DMS53 treated with DMSO at 0.1 percent for 48 hours (cell line): ENCODE measurements around the gene SFI1.

ENCODE experiments used
- DNase-seq: peaks from one replicate; lab custom pipeline; 2025; ENCODE audit not compliant: unreplicated experiment; lab: John Stamatoyannopoulos, UW

SFI1 gene

DNA sequence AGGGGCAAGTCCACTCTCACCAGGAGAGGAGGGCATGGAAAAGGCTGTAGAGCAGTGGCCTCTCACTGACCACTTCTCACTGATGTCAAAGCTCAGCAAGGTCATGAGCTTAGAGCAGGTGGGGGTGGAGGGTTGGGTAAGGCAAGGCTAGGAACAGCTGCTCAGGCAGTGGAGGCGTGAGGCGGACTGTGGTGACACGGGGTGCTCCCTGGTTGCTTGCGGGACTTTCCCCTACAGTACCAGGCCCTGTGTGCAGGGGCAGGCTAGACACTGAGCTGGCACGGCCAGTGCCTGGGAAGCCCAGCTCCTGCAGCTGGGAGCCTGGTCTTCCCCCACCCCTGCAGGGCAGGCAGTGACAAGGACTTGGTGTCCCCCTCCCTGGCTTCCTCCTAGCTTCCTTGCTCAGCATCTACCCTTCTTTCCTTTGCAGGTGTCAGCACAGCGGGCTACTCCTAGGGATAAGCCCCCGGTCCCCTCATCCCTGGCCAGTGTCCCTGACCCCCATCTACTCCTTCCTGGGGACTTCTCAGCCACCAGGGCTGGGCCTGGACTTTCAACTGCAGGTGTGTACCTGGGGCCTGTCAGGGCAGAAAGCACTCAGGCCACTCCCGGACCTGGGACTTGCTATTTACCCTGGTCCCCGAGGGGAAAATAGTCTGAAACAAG is 120.1 kb downstream of the SFI1 start:
- no peak for DNase-seq

DNA sequence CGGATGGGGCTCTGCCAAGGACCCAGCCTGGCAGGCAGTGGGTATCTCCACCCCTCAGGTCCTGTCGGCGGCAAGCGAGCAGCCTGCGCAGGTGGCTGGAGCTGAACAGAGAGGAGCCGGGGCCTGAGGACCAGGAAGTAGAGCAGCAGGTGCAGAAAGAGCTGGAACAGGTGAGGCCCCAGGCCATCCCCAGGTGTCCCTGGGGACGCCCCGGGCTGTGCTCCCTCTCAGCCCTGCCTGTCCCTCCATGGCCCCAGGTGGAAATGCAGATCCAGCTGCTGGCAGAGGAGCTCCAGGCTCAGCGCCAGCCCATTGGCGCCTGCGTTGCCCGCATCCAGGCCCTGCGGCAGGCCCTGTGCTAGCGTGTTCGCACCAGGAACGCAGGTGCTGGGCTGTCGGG is 121.7 kb downstream of the SFI1 start:
- peak; percentile 56 for DNase-seq

DNA sequence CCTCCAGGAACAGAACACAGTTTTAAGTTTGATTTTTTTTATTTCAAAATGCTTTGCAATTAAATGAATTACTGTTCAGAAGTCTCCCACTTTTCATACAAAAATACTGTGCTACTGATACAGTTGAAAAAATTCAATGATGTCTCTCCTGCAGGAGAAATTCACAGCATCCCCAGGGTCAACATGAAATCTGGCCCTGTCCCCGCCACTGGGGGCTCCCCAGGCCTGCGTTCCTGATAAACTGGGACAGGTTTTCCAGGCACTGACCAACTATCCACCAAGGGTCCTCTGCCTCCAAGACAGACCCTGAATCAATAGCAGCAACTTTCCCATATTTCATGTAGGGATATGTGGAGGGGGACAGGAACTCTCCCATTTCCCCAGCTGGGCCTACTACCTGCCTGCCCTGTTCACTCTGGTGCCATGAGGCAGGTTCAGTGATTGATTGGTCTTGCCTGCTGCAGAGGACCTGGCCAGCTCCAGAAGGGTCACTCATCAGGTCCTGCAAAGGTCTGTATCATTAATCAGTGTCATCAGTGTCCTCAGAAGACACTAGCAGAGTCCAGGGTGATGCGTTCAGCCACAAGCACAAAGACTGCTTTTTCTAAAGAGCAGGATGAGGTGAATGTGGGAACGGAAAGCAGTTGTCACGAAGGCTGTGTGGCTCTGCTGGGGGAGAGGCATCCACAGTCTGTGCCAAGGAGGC is 122.3 kb downstream of the SFI1 start:
- peak; percentile 12 for DNase-seq

DNA sequence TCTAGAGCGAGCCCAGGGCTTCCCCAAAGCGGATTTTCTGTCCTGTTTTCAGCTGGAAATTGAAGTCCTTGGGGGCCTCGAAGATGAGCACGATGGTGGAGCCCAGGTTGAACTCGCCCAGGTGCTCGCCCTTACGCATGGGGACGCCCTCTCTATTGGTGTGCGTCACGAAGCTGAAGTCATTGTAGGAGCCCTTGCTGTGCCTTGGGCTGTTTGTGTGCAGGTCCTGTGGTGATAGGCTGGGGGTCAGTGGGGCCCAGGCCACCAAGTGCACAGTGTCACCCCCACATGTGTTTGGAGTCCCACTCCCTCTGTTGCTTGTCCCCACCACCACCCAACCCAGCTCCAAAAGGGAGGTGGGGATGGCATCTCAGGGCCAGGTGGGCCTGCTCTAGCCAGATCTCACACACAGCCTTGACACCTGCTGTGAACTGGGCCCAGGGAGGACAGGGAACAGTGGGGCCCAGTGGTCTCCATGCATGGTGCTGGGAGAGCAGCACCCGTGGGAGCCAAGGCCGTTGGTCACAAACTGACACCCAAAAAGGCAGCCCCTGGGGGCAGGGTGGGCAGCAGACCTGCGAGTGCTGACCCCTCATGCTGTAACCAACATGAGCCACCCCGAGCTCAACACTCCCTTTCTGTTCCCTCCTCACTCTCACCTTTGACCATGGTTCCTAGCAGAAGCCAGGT is 123.4 kb downstream of the SFI1 start:
- DNase-seq: no peak

DNA sequence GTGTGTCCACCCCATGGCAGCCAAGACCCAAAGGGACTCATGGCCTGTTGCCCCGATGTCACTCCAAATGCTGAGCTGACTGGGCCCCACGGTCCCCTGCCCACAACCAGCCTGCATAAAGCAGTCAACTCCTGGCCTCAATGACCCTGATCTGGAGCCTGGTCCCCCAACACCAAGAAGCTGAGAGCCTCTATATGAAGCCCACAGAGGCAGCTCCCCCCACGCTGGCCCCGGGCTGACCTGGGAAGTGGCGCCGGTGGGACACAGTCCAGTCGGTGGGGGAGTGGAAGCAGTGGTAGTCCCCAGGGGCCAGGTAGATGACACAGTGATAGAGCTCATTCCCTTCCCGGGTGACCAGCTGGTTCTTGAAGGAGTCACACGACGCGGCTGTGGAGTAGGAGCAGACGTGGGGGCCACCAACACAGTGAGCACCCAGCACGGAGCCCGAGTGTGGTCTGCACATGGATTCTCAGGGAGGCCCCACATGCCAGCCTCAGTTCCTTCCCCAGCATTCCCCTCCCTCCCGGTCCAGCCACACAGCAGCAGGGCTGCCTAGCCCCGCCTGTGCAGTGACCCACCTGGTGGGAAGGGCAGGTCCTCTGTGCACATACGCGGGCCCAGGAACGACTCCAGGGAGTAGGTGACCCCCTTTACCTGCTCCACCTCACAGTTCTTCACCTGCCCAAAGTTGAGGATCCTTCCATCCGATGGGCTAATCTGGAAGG is 124.6 kb downstream of the SFI1 start:
- no peak for DNase-seq

DNA sequence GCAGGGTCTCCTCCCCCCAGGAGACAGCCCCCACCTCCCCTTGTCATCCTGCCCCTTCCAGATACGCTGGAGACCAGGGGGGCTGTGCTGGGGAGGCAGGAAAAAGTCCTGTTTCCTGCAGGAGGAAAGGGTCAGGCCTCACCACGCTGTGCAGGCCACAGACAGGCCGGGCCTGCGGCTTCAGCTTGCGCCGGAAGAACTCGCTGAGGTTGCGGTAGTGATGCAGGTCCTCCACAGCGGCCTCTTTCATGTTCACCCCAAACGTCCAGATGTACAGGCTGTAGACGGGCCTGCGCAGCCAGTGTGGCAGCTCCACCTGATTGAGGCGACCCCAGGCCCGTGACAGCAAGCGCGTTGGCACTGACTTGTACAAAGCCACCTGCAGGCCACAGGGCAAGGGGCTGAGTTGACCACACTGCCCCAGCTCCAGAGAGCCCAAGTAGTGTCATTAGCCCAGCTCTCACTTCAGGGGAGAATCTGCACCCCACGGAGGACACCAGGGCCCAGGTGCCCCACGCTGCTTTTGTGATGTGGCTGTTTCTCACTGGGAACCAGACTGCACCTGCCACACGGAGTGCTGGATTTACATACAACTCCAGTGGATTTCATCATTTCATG is 125.3 kb downstream of the SFI1 start:
- DNase-seq: no peak

DNA sequence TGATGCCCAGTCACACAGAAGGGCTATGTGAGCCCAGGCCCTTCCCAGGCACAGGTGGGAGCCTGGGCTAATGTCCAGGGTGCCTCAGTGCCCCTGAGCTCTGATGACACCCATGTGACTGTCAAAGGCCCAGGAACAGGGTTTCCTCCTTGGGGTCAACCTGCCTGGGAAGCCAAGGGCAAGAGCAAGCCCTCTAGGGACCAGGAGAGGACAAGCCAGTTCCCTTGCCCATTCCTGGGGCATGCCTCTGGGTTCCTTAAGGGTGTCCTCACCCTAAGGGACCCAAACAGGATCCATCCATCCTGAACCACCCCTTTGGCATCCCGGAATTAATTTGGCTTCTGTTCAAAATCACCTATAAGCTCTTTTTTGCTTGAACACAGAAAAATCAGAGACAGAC is 126.6 kb downstream of the SFI1 start:
- no peak for DNase-seq

DNA sequence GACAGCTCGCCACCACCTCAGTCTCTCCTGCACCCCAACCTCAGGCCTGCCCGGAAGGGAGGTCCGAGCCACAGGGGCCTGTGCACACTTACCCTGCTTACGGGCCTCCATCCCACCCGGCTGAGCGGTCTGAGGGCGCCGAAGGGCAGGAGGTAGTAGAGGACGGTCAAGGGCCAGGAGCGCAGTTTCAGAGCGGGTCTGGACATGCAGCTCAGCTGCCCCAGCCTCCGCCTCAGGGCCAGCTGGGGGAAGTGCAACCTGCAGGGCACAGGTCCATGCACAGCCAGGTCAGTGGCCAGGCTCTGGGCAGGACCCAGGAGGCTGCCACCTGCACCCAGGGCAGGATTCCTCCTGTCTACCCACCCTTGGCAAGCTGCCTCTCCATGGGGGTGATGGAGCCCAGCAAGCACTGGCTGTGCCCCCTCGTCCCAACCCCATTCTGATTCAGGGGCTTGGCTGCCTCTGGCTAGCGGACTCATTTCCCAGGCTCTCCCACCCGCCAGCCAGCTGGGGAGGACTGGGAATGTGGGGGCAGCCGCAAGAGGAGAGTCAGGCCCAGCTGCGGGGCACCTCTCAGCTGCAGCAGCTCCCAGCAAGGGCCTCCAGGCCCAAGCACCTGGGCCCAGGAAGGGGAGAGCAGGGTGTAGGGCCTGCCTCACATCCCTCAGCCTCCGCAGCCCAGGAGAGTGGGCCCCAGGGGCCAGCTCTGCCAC is 127.4 kb downstream of the SFI1 start:
- DNase-seq: no peak

DNA sequence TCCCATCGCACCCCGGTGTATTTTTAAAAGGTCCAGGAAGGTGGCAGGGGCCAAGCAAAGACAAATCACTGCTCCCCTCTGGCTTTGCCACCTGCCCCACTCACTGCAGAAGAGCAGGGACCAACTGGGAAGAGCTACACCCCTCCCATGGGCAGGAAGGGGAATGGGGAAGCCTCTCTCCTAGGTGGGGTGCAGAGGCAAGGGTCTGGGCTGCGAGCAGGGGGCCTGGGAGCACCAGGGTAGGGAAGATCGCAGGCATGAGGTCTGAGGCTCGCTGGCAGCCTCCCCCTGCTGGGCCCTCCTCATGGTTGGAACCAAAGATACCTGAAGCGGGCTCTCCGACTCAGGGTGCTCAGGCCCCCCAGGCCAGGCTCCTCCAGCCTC is 128.9 kb downstream of the SFI1 start:
- no peak for DNase-seq

DNA sequence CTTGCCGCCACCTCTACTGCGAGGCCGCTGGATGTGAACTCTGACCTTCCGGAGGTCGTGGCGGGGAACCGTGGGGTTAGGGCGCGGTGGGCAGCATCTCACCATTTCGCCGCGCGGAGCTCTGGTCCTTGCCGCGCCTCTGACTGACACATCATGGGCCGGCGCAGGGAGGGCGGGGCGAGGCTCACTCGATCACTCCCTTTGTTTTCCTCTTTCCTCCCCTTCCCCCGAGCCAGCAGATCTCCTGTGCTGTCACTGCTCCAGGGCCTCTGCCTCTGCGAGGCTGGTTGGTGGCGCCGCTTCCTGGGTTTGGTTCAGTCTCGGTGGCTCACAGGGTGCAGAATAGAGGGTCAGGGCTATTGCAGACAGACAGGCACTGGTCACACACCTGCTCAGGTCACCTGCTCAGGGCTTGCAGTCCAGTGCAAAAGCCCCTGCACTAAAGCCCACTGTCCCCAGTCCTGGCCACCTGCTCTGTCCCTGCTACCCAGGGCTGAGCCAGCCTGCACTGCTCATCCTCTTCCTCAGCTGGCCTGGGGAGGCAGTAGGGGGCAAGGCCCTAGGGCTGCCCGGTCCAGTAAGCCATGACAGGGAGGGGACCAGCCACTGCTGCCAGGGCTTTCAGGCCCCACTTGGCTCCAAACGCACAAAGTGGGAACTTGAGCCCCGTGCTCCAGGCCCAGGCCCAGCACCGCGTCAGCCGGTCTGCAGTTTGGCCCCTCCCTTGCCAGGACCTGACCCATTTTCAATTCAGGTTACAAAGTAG is 129.5 kb downstream of the SFI1 start:
- no peak for DNase-seq

DNA sequence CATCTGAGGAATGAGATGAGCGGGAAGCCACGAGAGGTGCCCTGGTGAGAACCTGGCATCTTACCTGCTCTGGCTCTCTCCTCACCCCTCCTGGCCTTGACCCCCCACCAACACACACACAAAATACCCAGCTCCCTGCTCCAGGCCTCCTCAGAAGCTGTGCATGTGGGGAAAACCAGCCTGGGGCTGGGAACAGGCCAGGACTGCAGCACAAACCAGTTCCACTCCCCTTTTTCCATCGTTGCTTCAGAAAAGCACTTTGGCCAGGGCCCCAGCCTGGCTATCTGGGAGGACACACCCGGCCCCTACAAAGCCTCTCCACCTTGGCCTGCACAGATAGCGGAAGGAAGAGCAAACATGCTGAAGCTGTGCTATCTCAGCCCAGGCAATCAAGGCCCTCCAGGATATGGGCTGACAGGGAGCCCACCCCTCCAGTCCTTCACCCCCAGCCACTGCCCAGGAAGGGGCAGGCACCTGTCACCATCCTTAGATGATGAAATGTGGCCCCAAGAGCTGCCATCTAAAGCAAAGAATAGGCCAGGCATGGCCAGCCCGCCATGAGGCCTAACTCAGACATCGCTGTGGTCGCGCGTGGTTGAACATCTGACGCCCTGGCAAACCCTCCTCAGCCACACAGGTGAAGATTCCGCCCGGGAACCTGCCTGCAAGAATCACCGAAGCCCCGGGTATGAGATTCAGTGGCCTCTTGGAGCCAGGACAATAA is 130.3 kb downstream of the SFI1 start:
- DNase-seq: no peak

DNA sequence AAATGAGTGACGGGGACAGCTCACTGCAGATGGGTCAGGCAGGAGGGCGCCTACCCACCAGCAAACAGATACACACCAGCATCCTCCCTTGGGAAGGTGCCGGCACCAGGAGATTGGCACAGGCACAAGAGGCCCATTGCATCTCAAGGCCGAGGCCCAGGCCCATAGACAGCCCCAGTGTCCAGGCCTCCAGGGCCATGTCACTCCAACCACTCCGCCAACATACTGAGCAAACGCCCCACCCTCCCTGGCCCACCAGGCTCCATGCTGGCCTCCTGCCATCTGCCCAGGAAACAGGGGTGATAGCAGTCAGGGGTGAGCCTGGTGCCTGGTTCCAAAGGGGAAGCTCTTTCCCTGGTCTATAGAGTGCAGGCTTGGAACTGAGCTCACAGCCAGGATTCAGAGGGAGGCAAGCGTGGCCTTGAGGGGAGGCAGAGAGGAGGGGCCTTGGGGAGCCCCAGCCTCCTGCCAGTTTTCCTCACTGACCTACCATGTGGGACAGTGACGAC is 130.9 kb downstream of the SFI1 start:
- DNase-seq: no peak

DNA sequence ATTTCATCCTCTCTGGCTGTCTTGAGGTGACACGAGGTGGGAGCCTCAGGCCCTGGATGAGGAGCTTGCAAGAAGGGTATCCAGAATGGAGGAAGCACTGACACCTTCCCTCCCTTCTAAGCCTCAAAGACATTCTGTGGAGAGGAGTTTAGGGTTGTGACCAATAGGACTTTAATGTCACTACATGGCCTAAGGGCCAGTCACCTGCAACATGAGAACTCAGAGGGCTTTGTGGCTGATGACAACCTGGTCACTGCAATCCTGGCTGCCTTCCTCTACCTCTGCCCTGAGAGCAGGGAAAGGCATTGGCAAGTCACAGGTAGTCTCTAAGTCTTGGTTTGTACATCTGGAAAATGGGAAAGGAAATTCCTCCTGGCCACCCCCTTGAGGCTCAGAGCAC is 132.0 kb downstream of the SFI1 start:
- DNase-seq: no peak

DNA sequence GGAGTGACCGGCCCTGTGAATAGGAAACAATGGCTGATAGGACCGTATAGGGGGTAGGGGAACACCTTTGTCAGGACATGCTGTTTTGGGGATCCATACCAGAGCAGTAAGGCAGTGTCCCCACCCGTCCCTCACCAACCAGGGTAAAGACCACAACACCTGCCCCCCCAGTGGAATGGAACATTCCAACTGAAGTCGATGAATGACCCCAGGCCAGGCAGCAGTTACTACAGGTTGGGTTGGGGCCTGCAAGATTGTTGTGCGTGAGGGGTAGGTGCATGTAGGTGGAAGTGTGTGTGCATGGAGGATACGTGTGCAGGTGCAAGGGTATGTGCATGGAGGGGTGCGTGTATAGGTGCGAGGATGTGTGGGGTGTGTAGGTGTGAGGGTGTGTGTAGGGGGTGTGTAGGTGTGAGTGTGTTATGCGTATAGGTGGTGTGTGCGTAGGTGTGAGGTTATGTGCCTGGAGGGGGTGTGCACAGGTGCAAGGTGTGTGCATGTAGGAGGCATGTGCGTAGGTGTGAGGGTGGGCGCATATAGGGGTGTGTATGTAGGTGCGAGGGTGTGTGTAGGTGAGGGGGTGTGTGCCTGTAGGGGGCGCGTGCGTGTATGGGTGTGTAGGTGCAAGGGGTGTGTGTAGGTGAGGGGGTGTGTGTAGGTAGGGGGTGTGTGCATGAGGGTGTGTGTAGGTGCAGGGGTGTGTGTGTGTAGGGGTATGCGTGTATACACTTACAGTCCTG is 132.8 kb downstream of the SFI1 start:
- no peak for DNase-seq

DNA sequence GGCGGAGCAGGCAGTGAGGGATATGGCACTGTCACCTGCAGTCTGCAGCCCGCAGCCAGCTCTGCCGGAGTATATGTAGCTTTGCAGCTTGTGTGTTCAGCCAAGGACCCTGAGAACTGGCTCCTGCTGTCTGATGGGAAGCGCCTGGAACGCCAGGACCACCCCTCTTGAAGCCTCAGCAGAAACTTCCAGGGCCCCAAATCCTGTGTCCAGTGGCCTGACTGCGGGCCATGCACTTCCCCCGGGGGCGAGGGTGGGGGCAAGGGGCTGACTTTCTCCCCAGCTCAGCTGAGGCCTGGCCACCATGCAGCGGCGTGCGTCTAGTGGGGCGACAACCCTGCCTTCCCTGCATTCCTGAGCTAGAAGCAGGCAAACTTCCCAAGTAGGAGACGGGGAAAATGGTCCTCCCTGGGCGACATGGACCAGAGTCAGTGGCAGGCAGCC is 133.4 kb downstream of the SFI1 start:
- no peak for DNase-seq

DNA sequence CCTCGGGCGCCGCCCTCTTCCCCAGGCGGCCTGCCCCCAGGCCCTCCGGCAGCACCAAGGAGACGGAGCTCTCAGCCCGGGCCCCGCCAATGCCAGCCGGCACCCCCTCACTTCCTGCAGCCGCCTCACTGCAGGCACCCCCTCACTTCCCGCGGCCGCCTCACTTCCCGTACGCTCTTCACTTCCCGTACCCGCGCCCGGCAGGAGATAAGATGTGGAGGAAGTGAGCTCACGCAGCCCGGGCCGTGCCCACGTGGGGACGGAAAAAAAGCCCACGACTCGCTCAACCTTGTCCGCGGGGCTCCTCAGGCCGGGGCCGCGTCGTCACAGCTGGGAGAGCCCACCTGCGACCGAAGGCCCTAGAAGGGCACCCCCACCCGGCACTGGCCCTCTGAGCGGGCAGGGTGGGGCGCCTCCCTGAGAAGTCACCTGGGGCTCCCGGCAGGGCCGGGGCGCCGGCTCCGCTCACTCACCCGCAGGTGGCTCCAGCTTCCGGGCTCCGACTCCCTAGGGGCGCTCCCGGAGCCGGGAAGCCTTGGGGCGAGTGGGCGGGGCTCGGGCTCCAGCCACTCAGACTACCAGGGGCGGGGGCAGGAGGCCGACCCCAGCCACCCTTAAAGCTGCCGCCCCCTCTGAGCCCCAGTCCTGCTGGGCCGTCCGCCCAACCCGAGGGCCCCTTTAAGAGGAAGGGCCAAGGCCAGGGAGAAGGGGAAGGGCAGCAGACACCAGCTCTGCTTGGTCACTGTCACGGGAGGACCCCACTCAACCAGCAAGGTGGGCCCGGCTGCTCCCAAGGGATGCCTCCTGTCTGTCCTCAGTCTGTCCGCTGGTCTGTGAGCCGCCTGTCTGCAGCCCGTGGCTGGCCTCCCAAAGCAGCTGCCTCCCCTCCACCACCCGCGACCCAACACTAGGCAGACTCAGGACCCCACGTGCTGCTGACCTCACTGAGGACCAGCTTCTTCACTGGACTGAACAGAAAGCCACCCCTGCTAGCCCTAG is 134.3 kb downstream of the SFI1 start:
- DNase-seq: peak; percentile 1

DNA sequence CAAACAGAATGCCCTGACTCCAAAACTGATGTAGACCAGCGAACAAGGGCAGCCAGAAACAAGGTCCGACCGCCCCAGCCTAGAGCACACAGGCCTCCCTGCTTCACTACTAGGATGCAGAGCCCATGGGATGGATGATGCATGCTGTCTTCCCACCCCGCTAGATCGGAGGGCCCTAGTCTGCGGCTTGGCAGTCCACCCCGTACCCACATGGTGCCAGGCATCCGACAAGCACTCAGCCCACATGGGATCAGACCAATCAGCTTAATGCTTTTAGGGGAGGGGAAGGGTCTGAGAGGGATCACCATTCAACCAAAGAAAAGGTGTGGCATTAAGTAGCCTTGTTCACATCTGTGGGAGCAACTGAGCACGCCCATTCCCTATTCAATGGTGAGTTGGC is 135.1 kb downstream of the SFI1 start:
- DNase-seq: no peak
